BE2C (cell line): Measurements from ENCODE around the gene SIX2.
"Not testable (repeated sequence)": the region's sequence is repeated elsewhere in the genome, so short reads cannot be mapped to it uniquely, and the experiment has no call there.

Source experiments
- DNase-seq: peaks from one replicate; pipeline ENCODE4 v3.0.0-alpha.2; 2020
- H3K27me3 ChIP-seq: fragments of 250-450 bp; sonication (Bioruptor Pico); 2 replicates; pipeline ENCODE4 v1.5.1; 2020; ENCODE audit warnings: mild to moderate bottlenecking
- H3K36me3 ChIP-seq: fragments of 250-450 bp; sonication (Bioruptor Pico); 2 replicates; pipeline ENCODE4 v1.5.1; 2020; ENCODE audit warnings: mild to moderate bottlenecking
- H3K4me1 ChIP-seq: fragments of 250-450 bp; sonication (Bioruptor Pico); 2 replicates; pipeline ENCODE4 v1.5.1; 2020
- H3K4me3 ChIP-seq: 2 replicates; pipeline ENCODE4 v1.5.1; 2011; ENCODE audit warnings: low read depth, low read length
- H3K9me3 ChIP-seq: fragments of 250-450 bp; sonication (Bioruptor Pico); 2 replicates; pipeline ENCODE4 v1.5.1; 2020
- CTCF ChIP-seq: IDR thresholded peaks from 2 replicates; pipeline ENCODE4 v1.5.1; 2012; ENCODE audit warnings: mild to moderate bottlenecking, low read depth, low read length

Gene SIX2

GRCh38 chr2:45040786-45041185 lies 31.5 kb upstream of the SIX2 start:
- no peak overlapping the region for H3K4me3 ChIP-seq
- DNase-seq = no peak
- TF ChIP-seq CTCF = no peak
- no peaks in the 10 kb centered on the region for H3K27me3 ChIP-seq
- peaks cover 7% of the 10 kb centered on the region for H3K4me1 ChIP-seq
- H3K36me3 ChIP-seq = no peaks in the 10 kb centered on the region
- H3K9me3 ChIP-seq = no peaks in the 10 kb centered on the region

- H3K4me3 ChIP-seq, H3K36me3 ChIP-seq, H3K9me3 ChIP-seq, DNase-seq, H3K4me1 ChIP-seq, H3K27me3 ChIP-seq: not testable (repeated sequence)
Observed at GRCh38 chr2:45039804-45040203, 30.6 kb upstream of the SIX2 start.

- not testable (repeated sequence) for H3K9me3 ChIP-seq, H3K27me3 ChIP-seq, H3K4me3 ChIP-seq, H3K36me3 ChIP-seq, H3K4me1 ChIP-seq, DNase-seq
Observed at GRCh38 chr2:45038861-45039260, 29.6 kb upstream of the SIX2 start.

GRCh38 chr2:45033302-45033701 lies 24.1 kb upstream of the SIX2 start:
- H3K36me3 ChIP-seq = no peaks in the 10 kb centered on the region
- H3K4me1 ChIP-seq = no peaks in the 10 kb centered on the region
- no peak for TF ChIP-seq CTCF
- DNase-seq = no peak
- H3K27me3 ChIP-seq = no peaks in the 10 kb centered on the region
- H3K9me3 ChIP-seq = no peaks in the 10 kb centered on the region
- H3K4me3 ChIP-seq = no peak overlapping the region

- Histone ChIP-seq H3K27me3 (no peaks in the 10 kb centered on the region), H3K4me3 (no peak overlapping the region), H3K36me3 (no peaks in the 10 kb centered on the region), H3K4me1 (no peaks in the 10 kb centered on the region), H3K9me3 (no peaks in the 10 kb centered on the region)
- TF ChIP-seq CTCF = no peak
- DNase-seq = no peak
Observed at GRCh38 chr2:45031028-45031427, 21.8 kb upstream of the SIX2 start.

GRCh38 chr2:45030553-45030952 lies 21.3 kb upstream of the SIX2 start:
- DNase-seq = no peak
- Histone ChIP-seq H3K4me1 (no peaks in the 10 kb centered on the region), H3K27me3 (no peaks in the 10 kb centered on the region), H3K36me3 (no peaks in the 10 kb centered on the region), H3K9me3 (no peaks in the 10 kb centered on the region), H3K4me3 (no peak overlapping the region)
- no peak for TF ChIP-seq CTCF

- no peaks in the 10 kb centered on the region for H3K27me3 ChIP-seq
- H3K4me1 ChIP-seq = no peaks in the 10 kb centered on the region
- DNase-seq = no peak
- TF ChIP-seq CTCF = no peak
- no peak overlapping the region for H3K4me3 ChIP-seq
- H3K36me3 ChIP-seq = no peaks in the 10 kb centered on the region
- H3K9me3 ChIP-seq = no peaks in the 10 kb centered on the region
Observed at GRCh38 chr2:45029215-45029614, 20.0 kb upstream of the SIX2 start.
